H1 (cell line): ENCODE measurements around the gene MEX3D. TPM values are rescaled to one million over a fixed set of nuclear protein-coding genes. Genes with fewer than 3 reads are reported as not detected.

ENCODE experiments used
- CTCF ChIA-PET: fragments of 300-600 bp; sonication (Branson Sonifier 250); formaldehyde crosslinking; loops from one replicate; lab custom pipeline; 2021; ENCODE audit not compliant: partially characterized antibody; lab: Charles Lee
- POLR2A ChIA-PET: fragments of 300-600 bp; sonication (Branson Sonifier 250); formaldehyde crosslinking; loops from one replicate; lab custom pipeline; 2021; ENCODE audit warnings: inconsistent platforms; ENCODE audit not compliant: partially characterized antibody; lab: Charles Lee
- DNase-seq, 2 experiments: peaks; one replicate each; pipeline versions ENCODE4 v3.0.0 to v3.0.0-alpha.2; 2010 to 2022; ENCODE audit warnings: low spot score in 2 of 2, low read depth in 1 of 2, mixed read lengths in 1 of 2
- FAIRE-seq: peaks from 2 replicates; lab custom pipeline; 2011; peaks lifted over from hg19 to GRCh38; lab: Jason Lieb, UNC
- H2AFZ ChIP-seq: 2 replicates; pipeline ENCODE4 v1.8.1; 2012; ENCODE audit warnings: low read length, inconsistent platforms
- H2AK5ac ChIP-seq: 2 replicates; pipeline ENCODE4 v1.6.1; 2013; ENCODE audit warnings: low read depth, low read length
- H2BK120ac ChIP-seq: replicated peaks from 2 replicates; pipeline ENCODE3; 2013; ENCODE audit warnings: low read depth, low read length, inconsistent platforms
- H2BK12ac ChIP-seq: 2 replicates; pipeline ENCODE4 v1.6.1; 2013; ENCODE audit warnings: low read depth, low read length
- H2BK15ac ChIP-seq: 2 replicates; pipeline ENCODE4 v1.6.1; 2013; ENCODE audit warnings: low read length
- H2BK20ac ChIP-seq: 2 replicates; pipeline ENCODE4 v1.6.1; 2013; ENCODE audit warnings: low read length
- H2BK5ac ChIP-seq: 2 replicates; pipeline ENCODE4 v1.6.1; 2013; ENCODE audit warnings: low read depth, low read length
- H3K14ac ChIP-seq: 2 replicates; pipeline ENCODE4 v1.6.1; 2013; ENCODE audit warnings: inconsistent platforms; ENCODE audit not compliant: insufficient read length
- H3K18ac ChIP-seq: 2 replicates; pipeline ENCODE4 v1.6.1; 2013; ENCODE audit warnings: low read length; ENCODE audit errors: extremely low read depth
- H3K23ac ChIP-seq: 2 replicates; pipeline ENCODE4 v1.6.1; 2013; ENCODE audit warnings: inconsistent platforms; ENCODE audit not compliant: insufficient read length
- H3K23me2 ChIP-seq: 2 replicates; pipeline ENCODE4 v1.6.1; 2013; ENCODE audit warnings: low read depth, low read length
- H3K27ac ChIP-seq: 2 replicates; pipeline ENCODE4 v1.6.1; 2011; ENCODE audit warnings: low read depth, low read length, inconsistent platforms
- H3K27me3 ChIP-seq, 4 experiments: replicated peaks in 1 of 4; 1 replicate in 1 of 4; 2 replicates in 3 of 4; pipeline versions ENCODE4 v1.6.1 to v1.8.1; 2011 to 2013; ENCODE audit warnings: low read length in 3 of 4, mild to moderate bottlenecking in 3 of 4, inconsistent platforms in 2 of 4, mixed read lengths in 2 of 4, moderate library complexity in 1 of 4; ENCODE audit not compliant: control insufficient read depth in 3 of 4, insufficient read depth in 3 of 4; ENCODE audit errors: extremely low read depth in 1 of 4
- H3K36me3 ChIP-seq, 4 experiments: 2 replicates each; pipeline versions ENCODE4 v1.6.1 to v1.8.1; 2011 to 2013; ENCODE audit warnings: mild to moderate bottlenecking in 4 of 4, low read length in 3 of 4, moderate library complexity in 2 of 4, control low read depth in 1 of 4, inconsistent platforms in 1 of 4; ENCODE audit not compliant: insufficient read depth in 4 of 4, control insufficient read depth in 2 of 4
- H3K4ac ChIP-seq: replicated peaks from 2 replicates; pipeline ENCODE3; 2013; ENCODE audit warnings: low read length, low read depth, mixed read lengths, inconsistent platforms; ENCODE audit not compliant: insufficient read length
- H3K4me1 ChIP-seq, 4 experiments: replicated peaks in 1 of 4; 1 replicate in 1 of 4; 2 replicates in 3 of 4; pipeline versions ENCODE4 v1.6.1 to v1.8.1; 2011 to 2013; ENCODE audit warnings: low read length in 3 of 4, inconsistent platforms in 2 of 4, mixed read lengths in 1 of 4; ENCODE audit not compliant: insufficient read depth in 4 of 4, control insufficient read depth in 3 of 4
- H3K4me2 ChIP-seq, 2 experiments: 2 replicates each; pipeline versions ENCODE4 v1.6.1 to v1.8.1; 2011 to 2013; ENCODE audit warnings: low read depth in 2 of 2, low read length in 2 of 2, control low read depth in 1 of 2, inconsistent platforms in 1 of 2, mild to moderate bottlenecking in 1 of 2; ENCODE audit not compliant: insufficient read depth in 1 of 2
- H3K4me3 ChIP-seq, 4 experiments: fragments of 200-600, 300-600 bp in 1 of 4; sonication (generic), shearing (Covaris generic), sonication (Bioruptor Twin) in 1 of 4; 2 replicates each; pipeline versions ENCODE4 v1.5.1 to v1.8.1; 2011 to 2016; ENCODE audit warnings: low read length in 4 of 4, low read depth in 3 of 4, control low read depth in 2 of 4, inconsistent platforms in 2 of 4, mild to moderate bottlenecking in 2 of 4, mixed read lengths in 1 of 4, moderate library complexity in 1 of 4; ENCODE audit not compliant: insufficient read depth in 2 of 4; ENCODE audit errors: extremely low read depth in 1 of 4
- H3K56ac ChIP-seq: replicated peaks from 2 replicates; pipeline ENCODE3; 2013; ENCODE audit warnings: low read depth, mild to moderate bottlenecking, mixed read lengths, low read length, inconsistent platforms; ENCODE audit not compliant: insufficient read length
- H3K79me1 ChIP-seq: 2 replicates; pipeline ENCODE4 v1.6.1; 2013; ENCODE audit warnings: low read depth, low read length, control low read depth
- H3K79me2 ChIP-seq, 2 experiments: 2 replicates each; pipeline versions ENCODE4 v1.6.1 to v1.8.1; 2012 to 2013; ENCODE audit warnings: low read length in 2 of 2, mild to moderate bottlenecking in 2 of 2, inconsistent platforms in 1 of 2; ENCODE audit not compliant: insufficient read depth in 2 of 2, control insufficient read depth in 1 of 2
- H3K9ac ChIP-seq, 4 experiments: replicated peaks in 1 of 4; 1 replicate in 1 of 4; 2 replicates in 3 of 4; pipeline versions ENCODE4 v1.6.1 to v1.8.1; 2011 to 2013; ENCODE audit warnings: low read depth in 3 of 4, low read length in 3 of 4, control low read depth in 2 of 4, mild to moderate bottlenecking in 2 of 4, moderate library complexity in 2 of 4, inconsistent platforms in 1 of 4; ENCODE audit errors: extremely low read depth in 1 of 4
- H3K9me3 ChIP-seq, 2 experiments: 2 replicates each; pipeline versions ENCODE4 v1.6.1 to v1.8.1; 2012 to 2013; ENCODE audit warnings: mild to moderate bottlenecking in 2 of 2, moderate library complexity in 2 of 2, control low read depth in 1 of 2, inconsistent platforms in 1 of 2, low read depth in 1 of 2, low read length in 1 of 2, mixed read lengths in 1 of 2; ENCODE audit not compliant: insufficient read depth in 2 of 2
- H4K20me1 ChIP-seq, 2 experiments: replicated peaks in 1 of 2; 2 replicates each; pipeline versions ENCODE3 to v1.8.1; 2011 to 2013; ENCODE audit warnings: inconsistent platforms in 2 of 2, low read length in 2 of 2, mild to moderate bottlenecking in 1 of 2; ENCODE audit not compliant: insufficient read depth in 2 of 2, control insufficient read depth in 1 of 2
- H4K5ac ChIP-seq: 2 replicates; pipeline ENCODE4 v1.6.1; 2013; ENCODE audit warnings: low read length, low read depth, mixed read lengths, inconsistent platforms; ENCODE audit not compliant: insufficient read length
- H4K8ac ChIP-seq: 2 replicates; pipeline ENCODE4 v1.8.0; 2013; ENCODE audit warnings: mild to moderate bottlenecking, moderate library complexity, low read length, inconsistent platforms; ENCODE audit not compliant: insufficient read depth; ENCODE audit errors: extremely low read depth
- H4K91ac ChIP-seq: replicated peaks from 2 replicates; pipeline ENCODE3; 2013; ENCODE audit warnings: low read length, mixed read lengths, inconsistent platforms; ENCODE audit not compliant: insufficient read length
- CEBPB ChIP-seq: IDR thresholded peaks from 2 replicates; pipeline ENCODE4 v1.6.1; 2012; ENCODE audit warnings: low read depth, low read length
- CHD1 ChIP-seq: IDR thresholded peaks from 2 replicates; pipeline ENCODE4 v1.6.1; 2012; ENCODE audit warnings: low read depth, low read length, improper control_type of control experiment
- CTBP2 ChIP-seq: IDR thresholded peaks from 2 replicates; pipeline ENCODE4 v1.7.0; 2011; ENCODE audit warnings: borderline replicate concordance, mild to moderate bottlenecking, moderate library complexity, mixed read lengths, low read length; ENCODE audit not compliant: insufficient read depth, insufficient read length
- KDM1A ChIP-seq: fragments of 200-600, 300-600 bp; sonication (generic); IDR thresholded peaks from 2 replicates; pipeline ENCODE4 v1.7.1; 2016; ENCODE audit warnings: mild to moderate bottlenecking, low read length, borderline replicate concordance
- MAFK ChIP-seq: IDR thresholded peaks from 2 replicates; pipeline ENCODE4 v1.6.1; 2012; ENCODE audit warnings: low read depth, mild to moderate bottlenecking, improper control_type of control experiment, low read length
- NRF1 ChIP-seq: IDR thresholded peaks from 2 replicates; pipeline ENCODE4 v1.6.1; 2011; ENCODE audit warnings: mild to moderate bottlenecking, low read depth, low read length, improper control_type of control experiment
- POLR2A ChIP-seq, 2 experiments: IDR thresholded peaks; 1 replicate in 1 of 2; 2 replicates in 1 of 2; pipeline ENCODE4 v1.6.1; 2011; ENCODE audit warnings: low read depth in 2 of 2, low read length in 2 of 2, mild to moderate bottlenecking in 2 of 2; ENCODE audit errors: control extremely low read depth in 1 of 2
- POLR2AphosphoS5 ChIP-seq: IDR thresholded peaks from 2 replicates; pipeline ENCODE4 v1.6.1; 2011; ENCODE audit warnings: low read depth, low read length
- RAD21 ChIP-seq, 2 experiments: IDR thresholded peaks in 1 of 2; conservative IDR thresholded peaks in 1 of 2; 2 replicates each; pipeline ENCODE4 v1.6.1; 2011; ENCODE audit warnings: low read depth in 2 of 2, low read length in 2 of 2, improper control_type of control experiment in 1 of 2, inconsistent platforms in 1 of 2, mild to moderate bottlenecking in 1 of 2, moderate library complexity in 1 of 2
- RFX5 ChIP-seq: IDR thresholded peaks from 2 replicates; pipeline ENCODE4 v1.6.1; 2011; ENCODE audit warnings: low read depth, low read length, improper control_type of control experiment, borderline replicate concordance
- SIRT6 ChIP-seq: IDR thresholded peaks from one replicate; pipeline ENCODE4 v1.7.1; 2012; ENCODE audit warnings: low read length, inconsistent platforms
- SRF ChIP-seq: IDR thresholded peaks from 2 replicates; pipeline ENCODE4 v1.6.1; 2011; ENCODE audit warnings: mild to moderate bottlenecking, low read depth, low read length, moderate library complexity
- TEAD4 ChIP-seq: IDR thresholded peaks from 2 replicates; pipeline ENCODE4 v1.6.1; 2012; ENCODE audit warnings: low read depth, low read length, inconsistent platforms, mixed read lengths
- WGBS, 2 experiments: shearing (Covaris generic) in 1 of 2; methylation state at CpG; one replicate each; pipeline versions ENCODE4 v1.1.6 to v1.1.7; 2013 to 2015; ENCODE audit warnings: low lambda C conversion rate in 2 of 2, mixed read lengths in 2 of 2, inconsistent platforms in 1 of 2, low coverage in 1 of 2, missing lambda C conversion rate in 1 of 2; ENCODE audit not compliant: insufficient replicate concordance in 2 of 2, insufficient coverage in 1 of 2, insufficient read length in 1 of 2; ENCODE audit errors: extremely low coverage in 1 of 2, missing lambda C conversion rate in 1 of 2; 5-methylcytosine and 5-hydroxymethylcytosine counted together
- polyA plus RNA-seq, 7 experiments: library from polyadenylated mRNA; depleted of rRNA in 3 of 7; stranded (reverse) in 5 of 7; unstranded in 2 of 7; fragments of >200 nt in 5 of 7; fragments of 200-250 nt in 2 of 7; gene quantifications; 1 replicate in 5 of 7; 2 replicates in 1 of 7; 4 replicates in 1 of 7; pipeline versions ENCODE4 v1.2.1 to v1.2.3, GENCODE V29; 2011 to 2013; ENCODE audit warnings: missing spikeins in 2 of 7, mixed read lengths in 2 of 7
- total RNA-seq: library from RNA; stranded (reverse); fragmentation: NEBNext Ultra II Directional; extraction: Animal tissue kit (Norgen Biotek cat#: 25700); gene quantifications from 2 replicates; pipeline ENCODE4 v1.2.1, GENCODE V29; 2021

The MEX3D gene
- total and polyA plus RNA-seq, 2 of the 8 experiments (the other 6 are each of a cell fraction or from before 2014, with no cell fraction given) = 20.8 to 78.8 TPM

DNA sequence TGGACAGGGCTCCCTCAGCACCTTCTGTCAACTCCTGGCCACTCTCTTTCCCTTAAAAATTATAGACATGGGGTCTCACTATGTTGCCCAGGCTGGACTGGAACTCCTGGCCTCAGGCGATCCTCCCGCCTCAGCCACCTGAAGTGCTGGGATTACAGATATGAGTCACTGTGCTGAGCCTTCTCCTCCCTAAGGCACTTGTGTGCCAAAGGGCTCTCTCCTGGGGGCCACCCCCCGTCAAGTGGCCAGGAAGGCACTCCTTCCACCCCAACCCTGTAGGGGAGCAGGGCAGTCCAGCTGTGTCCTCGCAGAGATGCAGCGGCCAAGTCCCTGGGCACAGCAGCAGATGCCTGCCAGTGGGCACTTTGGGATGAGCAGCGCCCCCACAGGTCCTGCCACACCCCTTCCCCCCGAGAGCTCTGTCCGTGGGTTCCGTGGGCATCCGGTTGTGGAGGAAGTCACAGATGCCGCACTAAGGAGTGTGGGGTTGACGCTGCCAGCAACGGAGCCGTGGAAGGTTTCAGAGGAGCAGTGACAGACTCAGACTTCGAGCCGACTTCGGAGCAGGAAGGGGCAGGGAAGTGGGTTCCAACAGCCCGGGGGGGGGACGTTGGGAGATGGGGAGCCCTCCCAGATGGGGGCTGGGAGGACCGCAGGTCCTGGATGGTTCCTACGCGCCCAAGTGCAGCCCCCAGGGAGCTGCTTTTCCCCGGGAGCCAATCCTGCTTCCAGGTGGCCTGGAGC, 40.4 kb upstream of the MEX3D start:
- Histone ChIP-seq H3K9me3 (no peaks in the 10 kb centered on the region), H3K36me3 (peaks cover 18 to 33% (median 26%) of the 10 kb centered on the region in 4 experiments), H3K79me1 (peaks cover 4% of the 10 kb centered on the region), H3K14ac (no peak overlapping the region), H4K8ac (no peak overlapping the region), H2BK5ac (no peak overlapping the region), H3K4me1 (peaks cover 0 to 7% (median 3%) of the 10 kb centered on the region in 4 experiments; a peak in 6 of 7 replicates), H2BK20ac (no peak overlapping the region), H3K18ac (no peak overlapping the region), H3K9ac (no peak overlapping the region), H4K20me1 (peaks cover 5 to 21% of the 10 kb centered on the region in 2 experiments), H2BK120ac (no peak overlapping the region), H3K23ac (no peak overlapping the region), H3K4ac (no peak overlapping the region), H3K79me2 (peaks cover 7 to 15% of the 10 kb centered on the region in 2 experiments), H3K27me3 (no peaks in the 10 kb centered on the region), H3K4me3 (no peak overlapping the region), H3K4me2 (no peak overlapping the region), H2AFZ (no peak overlapping the region), H3K27ac (no peak overlapping the region), H4K5ac (no peak overlapping the region), H3K23me2 (peaks cover 8% of the 10 kb centered on the region; the same call in 1 of the 2 replicates), H4K91ac (no peak overlapping the region), H3K56ac (no peak overlapping the region), H2BK12ac (no peak overlapping the region), H2BK15ac (no peak overlapping the region), H2AK5ac (no peak overlapping the region)
- FAIRE-seq (no peak), DNase-seq (no peak)
- ChIA-PET CTCF (interaction anchor here (1.0 to 2.3 kb wide), 5 partner anchors 10 to 64 kb away, joined by 3 to 6 read pairs (median 5); no protein-coding TSS in a partner anchor), POLR2A (interaction anchor here (1.0 to 4.0 kb wide), 6 partner anchors 9 to 35 kb away, joined by 4 to 26 read pairs (median 6); no protein-coding TSS in a partner anchor)
- WGBS, 2 experiments = 95% methylated on average over 22 of the region's 23 CpGs; no CpG with 5 or more reads in 1 of the 2 experiments
- TF ChIP-seq SRF = no peak
- no peak for TF ChIP-seq CEBPB
- no peak for TF ChIP-seq SIRT6
- TF ChIP-seq MAFK = no peak
- TF ChIP-seq RAD21 (IDR thresholded peaks at IDR 0.05 in 1 of 2, conservative IDR thresholded peaks at IDR 0.05 in 1 of 2; ENCODE audit: low read depth in 2 of 2, low read length in 2 of 2) = no peak
- TF ChIP-seq POLR2A (IDR thresholded peaks at IDR 0.05; ENCODE audit: control extremely low read depth in 1 of 2, low read depth in 2 of 2, low read length in 2 of 2) = 0 out of 3 replicates have a peak, but pooled peaks of 1 of the 2 experiments have one; percentile 37
- no peak for TF ChIP-seq CTBP2
- no peak for TF ChIP-seq CHD1
- TF ChIP-seq NRF1 = no peak
- peak; percentile 17; the same call in 1 of the 2 replicates for TF ChIP-seq POLR2AphosphoS5
- TF ChIP-seq KDM1A = 0 out of 2 replicates have a peak, but pooled peaks have one; percentile 44
- no peak for TF ChIP-seq TEAD4
- no peak for TF ChIP-seq RFX5
